Frontal cortex (tissue), 4 donors: Measurements from ENCODE around the gene EXOC4. TPM values are rescaled to one million over a fixed set of nuclear protein-coding genes. Genes with fewer than 3 reads are reported as not detected.

Source experiments
- DNase-seq, 2 donors: peaks; one replicate each; pipeline ENCODE4 v3.0.0; 2012; ENCODE audit warnings: low spot score in 2 of 2
- FAIRE-seq: peaks from 2 replicates; lab custom pipeline; 2012; peaks lifted over from hg19 to GRCh38; lab: Jason Lieb, UNC
- total RNA-seq: library from RNA; depleted of rRNA; stranded (reverse); fragments of >200 nt; gene quantifications from one replicate; pipeline ENCODE4 v1.2.3, GENCODE V29; 2014
- donor health status: control.
- donor health status: control.
- donor health status: control.

The EXOC4 gene
- total RNA-seq, 1 donor from 2014 or later = 286 TPM

- no peak for FAIRE-seq
- DNase-seq = no peak
Observed at GRCh38 chr7:133786401-133786937, 533.6 kb downstream of the EXOC4 start.

- DNase-seq = no peak
- FAIRE-seq = no peak
Observed at GRCh38 chr7:133789974-133790373, 537.1 kb downstream of the EXOC4 start.

GRCh38 chr7:133790911-133791310 lies 538.0 kb downstream of the EXOC4 start:
- no peak for FAIRE-seq
- DNase-seq = no peak

GRCh38 chr7:133794479-133794878 lies 541.6 kb downstream of the EXOC4 start:
- FAIRE-seq = no peak
- no peak for DNase-seq

- DNase-seq (no peak), FAIRE-seq (no peak)
Observed at GRCh38 chr7:133795068-133795665, 542.3 kb downstream of the EXOC4 start.

GRCh38 chr7:133796782-133797745 lies 544.2 kb downstream of the EXOC4 start:
- DNase-seq (no peak), FAIRE-seq (no peak)

- DNase-seq (no peak), FAIRE-seq (no peak)
Observed at GRCh38 chr7:133797818-133798520, 545.1 kb downstream of the EXOC4 start.

GRCh38 chr7:133801341-133801740 lies 548.5 kb downstream of the EXOC4 start:
- DNase-seq (no peak), FAIRE-seq (no peak)

GRCh38 chr7:133804127-133804526 lies 551.2 kb downstream of the EXOC4 start:
- FAIRE-seq (no peak), DNase-seq (no peak)

GRCh38 chr7:133805426-133805825 lies 552.5 kb downstream of the EXOC4 start:
- FAIRE-seq = no peak
- DNase-seq = no peak

- no peak for DNase-seq
- no peak for FAIRE-seq
Observed at GRCh38 chr7:133807624-133808492, 555.0 kb downstream of the EXOC4 start.

GRCh38 chr7:133808493-133808866 lies 555.6 kb downstream of the EXOC4 start:
- no peak for FAIRE-seq

GRCh38 chr7:133812877-133813276 lies 560.0 kb downstream of the EXOC4 start:
- no peak for DNase-seq
- no peak for FAIRE-seq

More at GRCh38 chr7:133808493-133808866, 555.6 kb downstream of the EXOC4 start:
- no peak for DNase-seq

- DNase-seq (no peak), FAIRE-seq (no peak)
Observed at GRCh38 chr7:133815611-133816210, 562.8 kb downstream of the EXOC4 start.

- FAIRE-seq (no peak), DNase-seq (no peak)
Observed at GRCh38 chr7:133819695-133820094, 566.8 kb downstream of the EXOC4 start.

- no peak for DNase-seq
- FAIRE-seq = no peak
Observed at GRCh38 chr7:133820584-133820983, 567.7 kb downstream of the EXOC4 start.

- no peak for DNase-seq
- FAIRE-seq = no peak
Observed at GRCh38 chr7:133821171-133821570, 568.3 kb downstream of the EXOC4 start.

GRCh38 chr7:133822001-133822641 lies 569.2 kb downstream of the EXOC4 start:
- FAIRE-seq (no peak), DNase-seq (no peak)
